ENCODE measurements around the gene FAM83G.

Gene FAM83G

DNA sequence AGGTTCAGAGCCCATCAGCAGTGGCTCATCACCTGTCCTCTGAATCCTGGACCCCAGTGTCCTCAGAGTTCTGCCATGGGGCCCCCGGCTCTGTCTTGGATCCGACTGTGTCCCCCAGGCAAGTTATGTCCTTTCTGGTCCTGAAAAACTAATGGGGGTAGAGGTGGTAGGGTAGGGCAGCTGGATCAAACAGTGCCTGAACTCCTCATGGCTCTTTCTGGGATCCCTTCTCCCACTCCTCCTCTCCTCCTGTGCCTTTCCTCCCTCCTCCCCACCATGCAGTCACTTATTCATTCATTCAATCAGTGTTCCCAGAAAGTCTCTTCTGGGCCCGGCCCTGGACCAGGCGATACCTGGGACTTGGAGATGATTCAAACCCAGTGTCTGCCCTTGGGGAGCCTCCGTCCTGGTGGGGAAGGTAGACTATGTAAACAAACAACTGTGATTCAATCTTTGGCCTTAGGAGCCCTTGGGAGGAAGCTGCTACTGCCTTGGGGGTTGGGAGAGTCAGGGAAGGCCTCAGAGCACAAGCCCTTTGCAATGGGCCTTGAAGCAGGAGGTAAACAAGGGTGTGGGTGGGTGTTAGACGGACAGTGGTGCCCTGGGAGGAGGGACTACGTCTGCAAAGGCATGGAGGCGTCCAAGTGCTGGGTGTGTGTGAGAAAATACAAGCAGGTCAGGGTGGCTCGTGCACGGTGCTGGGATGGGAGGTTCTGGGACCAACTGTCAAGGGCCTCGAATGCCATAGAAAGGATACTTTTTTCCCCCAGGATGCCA, 6.4 kb upstream of the FAM83G start:
- in situ Hi-C loops (cut with MboI; ENCODE audit: low sequenced_read_pairs): no loop called here

DNA sequence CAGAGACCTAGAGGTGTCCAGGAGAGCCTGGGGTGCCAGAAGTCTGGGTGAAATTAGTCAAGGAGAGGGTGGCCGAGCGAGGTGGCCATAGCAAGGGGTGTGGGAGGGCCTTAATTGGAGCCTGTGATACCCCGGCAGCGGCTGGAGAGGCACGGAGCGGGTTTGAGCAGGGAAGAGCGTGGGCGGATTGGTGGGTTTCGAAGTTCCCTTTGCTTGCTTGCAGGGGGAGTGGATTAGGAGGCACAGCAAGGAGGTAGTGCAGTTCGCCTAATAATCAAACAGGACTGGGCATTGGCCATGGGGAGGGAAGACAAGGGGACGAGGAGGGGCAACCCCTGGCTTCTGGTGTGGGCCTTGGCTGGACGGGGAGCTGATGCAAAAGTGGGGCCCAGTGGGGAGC, 5.4 kb upstream of the FAM83G start:
- in situ Hi-C loops (cut with MboI; ENCODE audit: low sequenced_read_pairs): no loop called here

DNA sequence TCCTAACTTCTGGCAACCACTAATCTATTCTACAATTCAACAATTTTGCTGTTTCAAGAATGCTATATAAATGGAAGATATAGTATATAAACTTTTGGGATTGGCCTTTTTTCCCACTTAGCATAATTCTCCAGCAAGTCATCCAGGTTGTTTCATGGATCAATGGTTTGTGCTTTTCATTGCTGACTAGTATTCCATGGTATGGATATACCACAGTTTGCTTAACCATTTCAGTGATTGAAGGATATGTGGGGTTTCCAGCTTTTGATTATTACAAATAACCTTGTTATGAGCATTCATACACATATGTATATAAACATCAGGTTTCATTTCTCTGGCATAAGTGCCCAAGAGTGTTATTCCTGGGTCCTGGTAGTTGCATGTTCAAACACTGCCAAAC, 2.1 kb upstream of the FAM83G start:
- in situ Hi-C loops (cut with MboI; ENCODE audit: low sequenced_read_pairs): no loop called here

DNA sequence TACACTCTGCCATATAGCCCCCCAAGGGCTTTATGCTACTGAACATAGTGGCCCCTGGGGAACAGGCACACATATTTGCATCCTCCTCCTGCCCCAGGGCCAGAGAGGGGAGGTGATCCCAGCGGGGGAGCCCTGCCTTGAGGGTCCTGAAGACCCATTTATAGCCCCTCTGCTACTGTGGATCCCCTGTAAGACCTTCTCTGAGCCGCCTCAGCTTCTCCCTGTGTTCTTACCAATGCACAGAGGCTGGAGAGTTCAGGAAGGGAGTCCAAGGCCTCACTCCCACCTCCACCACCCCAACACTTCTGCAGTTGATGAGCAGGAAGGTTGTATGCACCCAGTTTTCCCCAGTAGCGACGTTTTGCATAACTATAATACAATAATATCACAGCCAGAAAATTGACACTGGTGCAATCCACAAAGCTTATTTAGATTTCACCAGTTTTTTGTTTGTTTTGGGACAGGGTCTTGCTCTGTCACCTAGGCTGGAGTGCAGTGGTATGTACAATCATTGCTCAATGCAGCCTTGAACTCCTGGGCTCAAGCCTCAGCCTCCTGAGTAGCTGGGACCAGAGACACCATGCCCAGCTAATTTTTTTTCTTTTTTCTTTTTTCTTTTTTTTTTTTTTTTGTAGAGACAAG, 1.3 kb upstream of the FAM83G start:
- in situ Hi-C loops (cut with MboI; ENCODE audit: low sequenced_read_pairs): no loop called here

DNA sequence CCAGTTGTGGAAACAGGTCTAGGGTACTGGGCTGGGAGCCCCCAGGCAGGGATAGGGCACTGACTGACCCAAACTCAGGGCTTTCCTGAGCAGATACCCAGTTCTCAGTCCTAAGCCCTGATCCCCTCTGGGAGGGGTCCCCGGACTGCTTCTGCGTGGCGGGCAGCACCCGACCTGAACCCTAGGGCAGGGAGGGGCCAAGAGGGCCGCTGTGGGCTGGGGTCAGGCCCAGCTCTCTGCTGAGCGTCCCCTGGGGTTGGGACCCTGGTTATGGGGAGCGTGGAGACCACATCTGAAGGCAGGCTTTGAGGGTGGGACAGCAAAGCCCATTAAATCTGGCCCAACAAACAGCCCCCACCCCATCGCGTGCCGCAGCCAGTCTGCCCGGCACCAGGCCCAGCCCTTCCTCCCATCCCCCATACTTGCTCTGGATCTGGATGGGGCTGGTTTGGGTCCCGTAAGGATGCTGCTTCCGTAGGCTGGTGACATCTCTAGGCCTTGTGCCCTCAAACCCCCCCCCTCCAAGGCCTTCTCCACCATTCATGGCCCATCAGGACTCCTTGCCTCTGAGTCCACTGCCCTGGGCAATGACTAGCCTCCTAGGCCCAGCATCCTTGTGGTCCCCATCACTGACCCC, 691 bp upstream of the FAM83G start:
- in situ Hi-C loops (cut with MboI; ENCODE audit: low sequenced_read_pairs): no loop called here

DNA sequence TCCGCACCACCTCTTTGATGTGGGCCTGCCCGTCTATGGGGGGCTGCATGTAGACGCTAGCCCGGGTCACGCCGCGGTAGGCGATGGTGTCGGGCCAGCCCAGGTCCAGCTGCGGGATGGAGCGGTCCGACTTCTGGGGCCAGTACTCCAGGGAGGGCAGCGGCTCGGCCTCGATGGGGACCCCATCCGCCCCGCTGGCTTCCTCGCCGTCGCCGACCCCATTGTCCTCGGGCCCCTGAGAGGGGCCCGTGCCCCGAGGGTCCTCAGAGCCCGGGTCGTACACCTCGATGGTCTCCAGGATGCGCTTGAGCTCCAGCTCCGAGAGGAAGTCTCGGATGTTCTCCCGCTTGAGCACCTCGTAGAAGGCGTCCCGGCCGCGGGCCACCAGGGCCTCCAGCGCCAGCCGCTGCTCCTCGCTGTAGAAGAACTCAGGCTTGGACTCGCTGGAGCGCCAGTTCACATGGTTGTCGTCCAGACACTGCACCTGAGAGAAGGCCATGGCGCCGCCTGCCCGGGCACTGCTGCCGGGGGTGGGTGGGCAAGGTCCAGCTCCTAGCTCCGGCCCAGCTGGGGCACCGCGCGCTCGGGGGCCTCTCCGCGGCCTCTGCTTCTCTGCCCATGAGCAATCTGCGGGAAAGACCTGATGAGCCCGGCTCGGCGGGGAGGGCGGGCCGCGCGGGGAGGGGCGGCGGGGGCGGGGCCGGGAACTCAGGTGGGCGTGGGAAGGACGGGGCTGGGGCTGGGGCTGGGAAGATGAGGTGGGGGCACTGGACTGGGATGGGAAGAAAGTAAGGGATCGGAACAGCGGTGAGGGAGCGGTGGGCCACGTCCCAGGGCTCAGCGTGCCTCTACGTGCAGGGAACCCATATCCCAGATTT, 782 bp downstream of the FAM83G start:
- in situ Hi-C loops (cut with MboI; ENCODE audit: low sequenced_read_pairs): no loop called here

DNA sequence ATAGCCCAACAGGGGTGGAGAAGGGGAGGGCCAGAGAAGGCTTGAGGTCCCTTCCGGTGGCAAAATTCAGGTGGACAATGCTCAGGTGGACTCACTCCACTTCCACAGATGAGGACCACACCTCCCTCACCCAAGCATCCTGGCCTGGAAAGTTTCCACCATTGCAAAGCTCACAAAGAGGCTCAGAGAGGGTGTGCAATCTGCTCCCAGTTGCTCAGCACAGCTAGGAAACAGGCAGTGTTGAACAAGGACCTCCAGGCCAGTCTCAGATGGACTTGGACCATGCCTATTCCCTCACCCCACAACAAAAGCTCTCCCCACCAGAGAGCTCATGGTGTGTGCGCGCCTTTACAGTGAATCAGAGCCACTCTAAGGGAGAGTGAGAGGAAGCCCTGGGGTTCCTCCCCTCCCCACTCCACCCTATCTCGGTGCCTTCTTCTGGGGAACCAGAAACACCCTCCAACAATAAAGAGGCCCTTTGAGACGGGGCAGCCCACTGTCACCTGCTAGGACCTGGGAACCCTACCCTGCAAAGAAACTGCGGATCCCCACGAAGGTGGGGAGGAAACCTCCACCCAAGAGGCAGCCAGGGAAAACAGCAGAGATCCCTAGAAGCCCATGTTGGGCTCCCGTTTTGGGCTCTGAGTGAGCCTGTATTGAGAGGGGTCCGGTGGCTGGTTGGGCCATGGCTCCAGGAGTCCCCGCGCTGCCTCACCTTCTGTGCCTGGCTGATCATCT, 1.6 kb downstream of the FAM83G start:
- in situ Hi-C loops (cut with MboI; ENCODE audit: low sequenced_read_pairs): no loop called here

DNA sequence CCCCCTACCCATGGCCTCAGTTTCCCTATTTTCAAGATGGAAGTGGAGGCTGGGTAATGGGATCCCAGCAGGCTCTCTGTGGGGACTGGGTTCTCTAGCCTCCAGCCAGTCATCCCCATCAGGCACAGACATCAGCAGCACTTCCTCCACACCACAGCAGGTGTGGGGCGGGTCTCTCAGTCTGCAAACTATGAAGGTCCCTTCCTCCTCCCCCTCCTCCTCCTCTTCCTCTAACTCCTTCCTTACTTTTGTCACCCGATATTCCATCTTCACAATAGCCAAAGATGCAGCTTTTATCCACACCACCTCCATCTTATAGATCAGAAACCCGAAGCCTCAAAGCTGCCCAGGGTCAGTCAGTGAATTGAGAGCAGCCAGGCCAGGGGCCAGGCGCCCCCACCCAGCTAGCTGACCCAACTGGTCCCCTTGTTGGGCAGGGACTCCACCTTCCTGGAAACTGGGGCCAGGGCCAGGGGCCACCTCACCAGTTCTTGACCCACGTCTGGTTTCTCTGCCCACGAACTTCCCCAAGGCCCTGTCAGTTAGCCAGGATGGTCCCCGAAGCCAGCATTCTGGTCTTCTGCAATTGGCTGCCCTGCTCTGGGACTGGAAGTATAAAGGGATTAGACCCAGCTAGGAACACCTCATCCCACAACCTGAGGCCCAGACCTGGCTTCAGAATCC, 2.5 kb downstream of the FAM83G start:
- in situ Hi-C loops (cut with MboI; ENCODE audit: low sequenced_read_pairs): no loop called here

DNA sequence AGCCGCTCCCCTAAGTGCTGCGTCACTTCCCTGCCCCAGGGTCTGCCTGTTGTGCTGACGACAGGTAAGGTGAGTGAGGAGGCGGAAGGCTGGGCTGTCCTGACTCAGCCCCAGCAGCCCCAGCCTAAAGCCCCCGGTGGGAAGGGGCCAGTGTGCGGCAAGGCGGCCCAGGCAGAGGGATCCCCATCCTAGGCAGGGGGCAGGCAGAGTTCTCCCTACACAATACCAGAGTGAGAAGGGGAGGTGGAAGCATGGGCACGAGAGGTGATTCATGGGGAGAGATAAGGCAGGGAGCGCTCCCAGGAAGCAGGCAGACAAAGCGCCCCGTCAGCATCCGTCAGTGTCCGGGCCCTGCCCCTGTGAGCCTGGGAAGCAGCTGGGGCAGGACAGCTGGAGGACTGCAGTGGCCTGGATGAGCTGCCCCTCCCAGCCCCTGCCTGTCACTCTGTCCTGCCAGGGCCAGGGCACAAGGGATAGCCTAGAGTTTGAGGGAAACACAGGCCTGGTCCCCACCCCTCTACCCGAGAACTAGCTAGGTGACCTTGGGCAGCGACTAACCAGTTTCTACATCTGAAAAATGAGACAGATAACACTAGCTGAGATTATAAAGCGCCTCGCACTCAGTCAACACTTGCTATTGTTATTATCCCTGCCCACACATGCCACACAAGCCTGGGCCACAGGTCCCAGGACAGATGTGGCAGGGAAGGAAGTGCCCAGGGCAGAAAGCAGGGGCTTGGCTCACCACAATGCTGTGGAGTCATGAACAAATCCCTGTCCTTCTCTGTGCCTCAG, 3.8 kb downstream of the FAM83G start:
- in situ Hi-C loops (cut with MboI; ENCODE audit: low sequenced_read_pairs): no loop called here

DNA sequence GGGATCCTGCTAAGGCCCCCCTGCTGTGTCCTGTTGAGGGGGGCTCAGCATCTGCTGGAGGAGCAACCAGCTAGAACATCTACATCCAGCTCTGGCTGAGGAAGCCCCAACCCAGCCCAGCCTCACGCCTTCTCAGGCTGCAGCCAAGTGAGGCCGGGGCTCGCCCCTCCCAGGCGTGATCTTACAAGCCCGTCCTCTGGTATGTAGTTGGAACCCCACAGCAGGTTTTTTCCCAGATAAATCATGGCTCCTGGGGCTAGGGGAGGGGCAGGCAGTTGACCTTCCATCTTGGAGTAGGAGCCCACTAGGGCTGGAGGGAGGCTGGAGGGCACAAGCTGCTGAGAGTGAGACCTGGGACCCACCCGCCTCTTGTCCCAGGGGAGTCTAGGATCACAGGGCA, 4.7 kb downstream of the FAM83G start:
- in situ Hi-C loops (cut with MboI; ENCODE audit: low sequenced_read_pairs): no loop called here

DNA sequence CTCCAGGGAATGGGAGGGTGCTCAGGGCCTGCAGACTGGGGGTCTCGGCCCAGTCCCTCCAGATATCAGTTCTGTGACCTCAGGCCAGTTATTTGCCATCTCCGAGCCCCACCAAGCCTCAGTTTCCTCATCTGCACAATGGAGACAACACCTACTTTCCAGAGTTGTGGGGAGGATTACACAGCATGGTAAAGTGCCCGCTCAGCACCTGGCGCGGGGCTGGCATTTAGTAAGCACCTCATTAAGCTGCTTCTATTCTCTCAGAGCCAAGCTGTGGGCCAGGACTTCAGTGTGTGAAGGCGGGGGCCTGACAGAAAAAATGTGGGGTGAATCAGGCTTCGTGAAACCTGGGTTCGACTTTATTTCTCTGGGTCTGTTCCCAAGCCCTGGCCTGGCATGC, 5.2 kb downstream of the FAM83G start:
- in situ Hi-C loops (cut with MboI; ENCODE audit: low sequenced_read_pairs): no loop called here

DNA sequence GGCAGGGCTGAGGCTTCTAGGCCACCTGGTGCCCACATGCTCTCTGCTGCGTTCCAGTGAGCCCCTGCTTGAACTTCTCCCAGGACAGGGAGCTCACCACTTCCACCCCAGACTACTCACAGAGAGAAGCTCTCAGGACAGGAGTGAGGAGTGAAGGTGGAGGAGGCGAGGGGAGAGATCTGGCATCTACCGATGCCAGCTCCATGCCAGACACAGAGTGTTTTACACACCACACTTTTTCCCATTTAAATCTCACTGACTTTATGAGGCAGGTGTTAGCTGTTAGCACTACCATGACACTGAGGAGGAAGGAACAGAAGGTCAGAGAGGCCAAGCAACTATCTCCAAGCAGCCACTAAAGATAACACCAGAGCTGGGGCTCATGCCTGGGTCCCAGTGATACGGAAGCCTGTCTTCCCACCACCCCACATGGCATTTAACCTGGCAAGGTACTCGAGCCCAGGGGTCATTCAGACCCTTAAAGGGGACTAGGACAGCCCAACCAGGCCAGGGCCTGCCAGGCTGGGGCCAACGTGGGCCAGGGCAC, 6.8 kb downstream of the FAM83G start:
- in situ Hi-C loops (cut with MboI; ENCODE audit: low sequenced_read_pairs): no loop called here

DNA sequence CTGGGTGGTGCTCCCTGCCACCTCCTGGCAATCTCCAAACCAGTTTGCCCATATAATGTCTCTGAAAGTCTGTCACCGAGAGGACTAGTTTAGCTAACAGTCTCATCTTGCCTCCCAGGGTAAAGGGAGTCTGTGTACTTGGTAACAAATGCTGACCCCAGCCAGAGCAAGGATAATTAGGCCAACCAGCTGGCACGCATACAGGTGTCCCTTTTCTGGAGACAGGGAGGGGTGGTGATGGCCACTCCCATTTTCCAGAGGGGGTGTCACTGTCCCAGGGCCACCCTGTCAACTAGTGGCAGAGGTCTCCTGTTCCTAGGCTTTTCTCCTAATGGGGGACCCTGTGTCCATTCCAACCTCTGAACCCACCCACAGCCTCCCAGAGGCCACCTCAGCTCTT, 8.1 kb downstream of the FAM83G start:
- in situ Hi-C loops (cut with MboI; ENCODE audit: low sequenced_read_pairs): no loop called here

DNA sequence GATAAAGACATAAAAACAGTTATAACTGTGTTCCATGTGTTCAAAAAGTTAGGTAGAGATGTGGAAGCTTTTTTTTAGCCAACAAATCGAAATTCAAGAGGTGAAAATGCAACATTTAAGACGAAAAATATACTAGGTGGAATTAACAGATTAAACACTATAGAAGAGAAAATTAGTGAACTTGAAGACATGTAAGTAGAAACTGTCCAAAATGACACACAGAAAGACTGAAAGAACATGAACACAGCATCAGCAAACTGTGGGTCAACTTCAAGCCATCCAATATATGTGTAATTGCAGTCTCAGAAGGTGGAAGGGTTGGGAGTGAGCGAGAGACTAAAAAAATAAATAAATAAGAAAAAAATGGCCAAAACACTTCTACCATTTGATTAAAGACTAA, 9.3 kb downstream of the FAM83G start:
- in situ Hi-C loops (cut with MboI; ENCODE audit: low sequenced_read_pairs): no loop called here

DNA sequence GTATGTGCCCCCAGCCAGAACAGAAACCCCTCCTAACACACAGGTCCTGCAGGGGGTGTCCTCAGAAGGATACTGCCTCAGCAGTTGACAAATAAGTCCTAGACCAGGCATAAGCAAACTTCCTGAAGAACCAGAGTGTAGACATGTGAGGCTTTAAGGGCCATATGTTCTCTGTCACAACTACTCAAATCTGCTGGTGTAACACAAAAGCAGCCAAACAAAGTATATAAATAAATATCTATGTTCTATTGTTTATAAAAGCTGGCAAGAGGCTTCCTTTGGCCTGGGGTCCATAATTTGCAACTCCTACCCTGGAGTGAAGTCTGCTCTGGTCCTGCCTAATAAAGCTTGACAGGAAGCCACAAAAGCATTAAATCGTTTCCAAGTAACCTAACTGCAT, 9.9 kb downstream of the FAM83G start:
- in situ Hi-C loops (cut with MboI; ENCODE audit: low sequenced_read_pairs): no loop called here

DNA sequence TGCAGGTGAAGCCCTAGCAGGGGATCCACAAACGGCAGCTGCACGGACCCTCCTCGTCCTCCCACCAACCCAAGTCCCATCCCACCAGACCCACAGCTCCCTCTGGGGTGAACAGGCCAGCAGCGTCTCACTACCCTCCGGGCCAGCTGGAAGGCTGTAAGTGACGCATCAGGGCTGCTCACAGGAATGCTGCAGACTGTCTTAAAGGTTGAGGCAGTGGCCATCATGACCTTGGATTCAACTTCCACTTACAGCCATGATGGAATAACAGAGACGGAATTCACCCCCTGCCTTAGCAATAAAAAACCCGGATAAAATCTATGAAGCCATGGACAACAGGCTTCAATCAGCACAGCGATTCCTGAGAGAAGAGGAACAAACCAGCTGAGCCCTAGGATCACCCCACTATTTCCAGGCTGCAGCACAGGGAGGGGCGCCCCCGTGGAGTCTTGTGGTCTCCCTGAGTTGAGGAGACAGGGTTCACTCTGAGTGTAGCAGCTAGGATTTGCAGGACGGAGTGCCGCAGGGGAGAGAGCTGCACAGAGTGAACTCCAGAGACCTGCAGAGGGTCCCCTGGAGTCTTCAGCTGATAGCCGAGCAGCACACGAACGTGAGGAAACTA, 10.5 kb downstream of the FAM83G start:
- in situ Hi-C loops (cut with MboI; ENCODE audit: low sequenced_read_pairs): no loop called here

DNA sequence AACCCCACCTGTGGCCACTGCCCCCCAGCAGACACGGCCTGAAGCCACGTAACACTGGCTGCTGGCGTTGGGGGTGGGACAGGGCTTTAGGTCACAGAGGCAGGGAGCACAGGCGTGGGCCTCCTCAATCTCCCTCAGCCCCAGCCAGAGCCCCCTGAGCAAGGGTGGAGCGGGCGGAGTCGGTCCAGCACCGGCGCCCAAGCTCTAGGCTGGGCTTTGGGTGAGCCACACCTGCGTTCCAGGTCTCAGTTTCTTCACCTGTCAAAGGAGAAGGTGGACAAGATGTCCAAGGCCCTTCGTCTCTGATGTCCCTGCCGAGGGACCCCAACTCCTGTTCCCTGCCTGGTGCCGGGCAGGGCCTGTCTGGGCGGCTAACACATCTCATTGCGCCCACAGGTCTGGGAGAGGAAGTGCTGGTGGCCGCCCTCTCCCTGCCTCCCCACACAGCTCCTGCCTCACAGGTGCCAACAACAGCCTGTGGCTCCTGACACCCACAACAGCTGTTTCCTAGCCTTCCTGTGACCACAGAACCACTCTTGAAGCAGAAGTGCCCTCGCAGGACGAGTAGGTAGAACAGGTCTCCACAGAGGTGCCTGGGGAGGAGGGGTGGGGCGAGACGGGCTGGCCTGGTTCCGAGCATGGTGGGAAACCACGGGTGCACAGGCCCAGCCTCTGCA, 12.0 kb downstream of the FAM83G start:
- in situ Hi-C loops (cut with MboI; ENCODE audit: low sequenced_read_pairs): no loop called here
